Globus pallidus (tissue), 1 donor: ENCODE results near the gene ABHD2.

Source experiments
- DNase-seq: peaks from one replicate; pipeline ENCODE4 v3.0.0-alpha.2; 2015; ENCODE audit warnings: low spot score

The ABHD2 gene

DNA sequence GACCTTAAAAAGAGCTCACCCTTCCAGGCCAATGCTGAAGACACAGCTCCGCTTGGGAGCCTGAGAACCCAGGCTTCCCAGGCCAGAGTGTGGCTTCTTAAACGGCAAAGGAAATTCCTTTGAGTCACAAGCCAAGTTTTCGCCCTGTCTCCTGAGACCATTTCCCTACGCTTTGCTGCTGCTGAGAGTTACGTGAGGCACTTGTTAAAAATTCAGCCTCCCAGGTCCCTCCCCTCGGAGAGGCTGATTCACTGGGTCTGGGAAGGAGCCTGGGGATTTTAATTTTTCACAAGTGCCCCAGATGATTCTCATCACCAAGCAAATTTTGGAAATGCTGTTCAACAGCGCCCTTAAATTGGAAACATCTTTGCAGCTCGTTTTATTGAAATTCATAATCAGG is 107.6 kb downstream of the ABHD2 start:
- no peak for DNase-seq

DNA sequence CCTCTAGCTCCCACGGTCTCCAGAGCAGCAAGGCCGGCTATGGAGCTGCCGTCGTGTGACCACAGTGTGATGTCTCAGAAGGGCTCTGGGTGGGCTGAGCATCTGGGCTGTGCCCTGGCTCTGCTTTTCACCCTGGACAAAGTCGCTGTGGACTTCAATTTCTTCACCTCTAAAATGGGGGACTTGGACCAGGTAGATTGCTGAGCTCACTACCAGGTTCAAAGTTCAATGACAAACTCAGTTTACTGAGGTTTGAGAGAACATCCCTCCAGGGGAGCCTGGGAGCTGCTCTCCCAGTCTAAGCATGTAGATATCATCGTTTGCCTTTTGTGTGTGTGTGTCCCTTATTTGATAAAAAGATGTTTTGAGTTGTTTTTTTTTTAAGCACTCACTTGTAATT is 108.0 kb downstream of the ABHD2 start:
- DNase-seq: no peak

DNA sequence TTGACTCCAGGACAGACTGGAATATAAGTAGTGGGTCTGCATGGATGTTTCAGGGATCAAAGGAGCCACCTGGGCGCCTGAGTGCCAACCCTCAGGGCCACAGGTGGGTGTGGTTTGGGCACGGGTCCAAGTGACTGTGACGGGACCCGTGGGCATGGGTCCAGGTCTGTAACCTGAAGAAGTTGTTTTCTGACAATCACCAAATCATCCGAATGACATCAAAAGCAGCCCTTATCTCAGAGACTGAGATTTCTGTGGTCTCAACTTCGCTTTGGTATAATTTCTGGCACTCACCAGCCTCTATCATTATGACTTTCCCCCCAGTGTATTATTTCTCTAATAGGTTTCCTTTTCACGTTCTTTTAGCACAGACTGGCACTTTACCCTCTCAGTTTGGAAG is 108.7 kb downstream of the ABHD2 start:
- no peak for DNase-seq

DNA sequence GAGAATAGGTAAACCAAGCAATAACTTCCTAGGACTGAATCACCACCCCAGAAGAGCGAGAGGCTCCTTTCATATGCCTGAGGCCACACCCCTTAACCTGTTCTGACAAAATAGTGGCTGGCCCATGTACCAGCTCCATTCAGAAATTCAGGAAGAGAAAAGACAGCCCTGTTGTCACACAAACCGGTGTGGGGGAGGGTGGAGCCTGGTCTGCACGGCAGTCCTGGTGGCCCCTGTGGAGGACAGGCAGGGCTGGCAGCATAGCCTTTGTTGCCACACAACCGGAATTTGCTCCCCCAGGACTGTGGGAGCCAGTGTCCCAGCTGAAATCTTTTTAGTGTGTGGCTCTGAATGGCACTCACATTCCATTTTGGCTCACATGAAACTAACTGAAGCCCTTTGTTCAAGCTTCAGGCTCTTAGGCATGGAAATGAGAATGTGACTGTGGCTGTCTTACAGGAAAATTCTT is 109.3 kb downstream of the ABHD2 start:
- peak; percentile 96 for DNase-seq

DNA sequence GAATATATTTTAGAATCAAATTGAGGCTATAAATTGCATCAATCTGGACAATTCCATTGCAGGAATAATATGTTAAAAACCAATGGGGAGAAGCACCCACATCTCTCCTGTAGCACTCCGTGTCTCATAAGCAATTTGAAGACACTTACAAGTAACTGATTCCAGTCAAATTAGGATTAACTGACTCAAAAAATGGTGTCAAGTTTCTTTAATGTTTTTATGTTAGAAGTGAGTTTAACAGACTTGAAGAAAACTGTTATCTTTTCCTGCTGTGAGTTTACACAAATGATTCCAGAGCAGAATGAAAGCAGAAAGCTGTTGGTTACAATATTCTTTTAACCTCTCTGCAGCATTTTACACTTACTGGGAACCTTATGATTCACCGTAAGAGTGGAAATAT is 109.9 kb downstream of the ABHD2 start:
- DNase-seq: no peak

DNA sequence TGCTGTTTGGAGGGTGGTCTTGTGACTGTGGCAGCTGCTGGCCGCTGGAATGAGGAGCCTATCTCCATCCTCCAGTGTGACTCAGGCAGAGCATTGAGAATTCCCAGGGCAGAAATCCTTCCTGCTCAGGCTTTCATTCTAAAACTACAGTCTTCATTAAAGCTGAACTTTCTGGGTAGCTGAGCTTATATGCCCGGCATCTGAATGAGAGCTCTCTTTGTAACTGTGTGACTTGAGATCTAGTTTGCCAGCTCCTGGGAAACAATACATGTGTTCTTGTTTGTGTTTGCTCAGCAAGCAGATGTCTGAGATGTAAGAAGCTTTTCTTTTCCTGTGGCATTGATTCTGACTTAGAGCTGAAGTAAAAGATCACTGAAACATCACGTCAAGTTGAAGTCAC is 110.7 kb downstream of the ABHD2 start:
- peak; percentile 93 for DNase-seq

DNA sequence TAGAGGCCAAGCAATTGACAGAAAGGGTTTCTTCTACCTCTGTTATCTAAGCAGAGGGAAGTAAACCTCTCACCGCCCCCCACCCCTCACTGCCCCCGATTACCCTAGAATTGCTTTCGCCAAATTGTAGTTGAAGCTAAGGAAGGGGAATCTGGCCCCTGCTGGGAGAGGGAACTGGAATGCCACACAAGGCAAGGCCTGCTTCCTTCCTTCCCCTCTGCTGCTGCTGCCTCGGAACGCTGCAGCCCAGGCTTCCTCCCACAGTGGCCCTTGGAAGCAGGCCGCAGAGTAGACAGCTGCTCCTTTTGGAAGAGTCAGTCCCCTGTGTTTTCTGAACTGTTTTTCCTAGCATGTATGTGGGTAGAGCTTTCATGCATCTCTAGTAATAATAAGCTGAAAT is 111.5 kb downstream of the ABHD2 start:
- peak; percentile 70 for DNase-seq

DNA sequence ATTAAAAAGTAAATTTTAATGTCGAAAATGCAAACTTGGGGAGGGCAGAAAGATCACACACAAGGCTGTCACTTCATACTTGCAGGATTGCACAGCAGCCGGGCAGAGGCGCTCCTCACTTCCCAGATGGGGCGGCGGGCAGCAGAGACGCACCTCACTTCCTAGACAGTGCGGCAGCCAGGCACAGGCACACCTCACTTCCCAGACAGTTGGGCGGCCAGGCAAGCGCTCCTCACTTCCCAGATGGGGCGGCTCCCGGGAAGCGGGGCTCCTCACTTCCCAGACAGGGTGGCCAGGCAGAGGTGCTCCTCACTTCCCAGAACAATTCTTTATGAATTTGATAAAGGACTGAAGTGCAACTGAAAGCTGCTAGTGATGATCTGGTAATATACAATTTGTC is 111.9 kb downstream of the ABHD2 start:
- no peak for DNase-seq

DNA sequence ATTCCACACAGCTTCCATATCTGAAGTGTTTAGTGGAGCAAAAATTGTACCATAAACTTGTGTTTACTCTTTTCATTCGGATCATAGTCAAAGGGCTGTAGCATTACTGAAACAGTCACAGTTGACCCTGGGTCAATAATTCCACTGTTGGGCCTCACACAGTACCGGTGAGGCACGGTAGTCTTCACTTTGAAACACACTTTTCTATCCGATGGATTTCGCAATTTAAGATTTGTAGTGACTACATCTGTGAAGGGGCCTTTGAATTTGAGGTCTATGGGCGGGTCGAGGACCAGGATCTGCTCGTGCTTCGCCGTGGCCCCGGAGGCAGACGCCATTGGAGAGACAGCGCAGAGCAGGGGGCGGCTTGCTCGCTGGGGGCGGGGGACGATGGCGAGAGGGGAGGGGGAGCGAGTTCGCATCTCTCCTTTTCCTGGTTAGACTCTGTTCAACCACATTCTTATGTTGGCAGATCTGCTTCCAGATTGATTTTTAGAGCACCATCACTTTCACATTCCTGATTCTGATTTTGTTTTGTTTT is 113.3 kb downstream of the ABHD2 start:
- DNase-seq: no peak

DNA sequence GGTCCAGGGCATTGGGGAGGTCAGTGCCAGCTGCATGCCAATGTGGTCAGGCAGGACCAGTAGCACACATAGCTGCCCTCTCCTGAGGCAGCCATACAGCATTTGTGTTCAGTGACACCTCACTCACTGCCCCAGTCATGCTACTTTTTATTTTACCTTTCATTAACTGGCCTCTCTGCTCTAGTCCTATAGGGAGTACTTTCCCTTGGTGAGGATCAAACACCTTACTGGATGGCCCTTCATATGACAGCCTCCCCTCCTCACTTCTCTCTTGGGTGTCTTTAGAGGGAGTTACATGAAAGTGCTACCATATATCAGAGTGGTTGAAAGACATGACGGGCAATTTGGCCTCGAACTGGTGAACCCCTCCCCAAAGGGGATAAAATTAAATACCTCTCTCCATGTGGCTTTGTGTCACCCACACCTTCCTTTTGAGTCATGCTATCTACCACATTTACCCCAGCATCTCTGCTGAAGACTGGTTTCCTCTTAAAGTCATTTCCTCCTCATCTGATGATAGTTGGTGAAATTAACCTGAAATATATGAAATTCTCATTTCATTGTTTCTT is 115.5 kb downstream of the ABHD2 start:
- no peak for DNase-seq

DNA sequence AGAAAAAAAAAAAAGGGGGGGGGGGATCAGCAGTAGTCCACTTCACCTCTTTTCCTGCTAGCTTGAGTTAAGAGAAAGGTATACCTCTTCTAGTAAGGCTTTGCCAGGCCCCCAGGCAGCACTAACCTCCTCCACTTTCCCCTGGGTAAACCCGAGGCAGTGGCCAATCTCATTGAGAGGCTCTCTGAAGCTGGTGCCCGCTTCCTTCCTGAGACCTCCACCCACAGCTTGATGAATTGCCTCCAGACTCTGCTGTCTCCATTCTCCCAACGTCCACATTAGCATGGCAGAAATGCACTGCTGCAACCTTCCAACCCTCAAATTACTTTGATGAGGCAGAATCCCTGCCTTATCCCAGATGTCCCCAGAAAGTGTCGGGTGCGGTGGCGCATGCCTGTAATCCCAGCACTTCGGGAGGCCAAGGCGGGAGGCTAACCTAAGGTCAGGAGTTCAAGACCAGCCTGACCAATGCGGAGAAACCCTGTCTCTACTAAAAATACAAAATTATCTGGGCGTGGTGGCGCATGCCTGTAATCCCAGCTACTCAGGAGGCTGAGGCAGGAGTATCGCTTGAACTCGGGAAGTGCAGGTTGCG is 117.8 kb downstream of the ABHD2 start:
- no peak for DNase-seq

DNA sequence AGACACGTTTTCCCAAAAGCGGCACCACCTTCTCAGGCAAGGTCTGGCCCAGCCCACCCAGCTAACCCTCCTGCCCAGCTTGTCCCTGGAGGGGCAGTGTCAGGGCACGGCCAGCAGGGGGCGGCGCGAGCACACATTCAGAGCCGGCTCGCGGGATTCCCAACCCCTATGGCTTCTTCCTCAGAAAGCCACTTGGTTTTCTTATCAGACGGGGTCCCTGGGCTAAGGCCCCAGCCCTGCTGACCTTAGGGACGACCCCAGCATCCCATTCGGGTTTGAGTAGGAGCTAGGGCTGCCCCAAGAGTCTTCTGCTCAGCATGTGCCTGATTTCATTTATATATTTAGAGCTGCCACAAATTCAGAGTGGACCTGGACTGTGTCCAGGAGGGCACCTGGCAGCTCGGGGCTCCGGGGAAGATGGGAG is 118.7 kb downstream of the ABHD2 start:
- DNase-seq: peak; percentile 74

DNA sequence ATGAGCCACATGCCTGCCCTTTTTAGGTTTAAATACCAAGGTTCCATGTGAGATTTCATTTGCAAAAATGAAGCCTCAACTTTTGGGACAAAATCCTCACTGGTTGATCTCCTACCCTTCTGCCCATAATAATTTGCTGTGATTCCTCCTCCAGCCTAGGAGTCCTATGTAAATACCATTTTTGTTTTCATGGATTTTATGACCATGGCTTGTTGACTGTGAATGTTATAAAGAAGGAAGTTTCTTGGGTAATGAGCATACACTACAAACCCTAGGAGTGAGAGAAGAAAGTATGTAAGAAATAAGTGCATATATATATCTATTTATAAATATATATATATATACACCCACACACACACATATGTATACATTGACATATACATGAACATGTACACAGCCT is 120.0 kb downstream of the ABHD2 start:
- no peak for DNase-seq

DNA sequence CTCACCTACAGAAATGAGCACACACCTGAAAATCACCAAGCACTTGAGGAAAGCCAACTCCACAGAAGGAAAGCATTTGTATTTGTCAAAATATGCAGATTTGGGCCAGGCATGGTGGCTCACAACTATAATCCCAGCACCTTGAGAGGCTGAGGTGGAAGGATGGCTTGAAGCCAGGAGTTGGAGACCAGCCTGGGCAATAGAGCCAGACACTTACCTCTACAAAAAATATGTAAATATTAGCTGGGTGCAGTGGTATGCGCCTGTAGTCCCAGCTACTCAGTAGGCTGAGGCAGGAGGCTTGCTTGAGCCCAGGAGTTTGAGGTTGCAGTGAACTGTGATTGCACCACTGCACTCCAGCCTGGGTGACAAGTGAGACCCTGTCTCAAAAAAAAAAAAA is 120.8 kb downstream of the ABHD2 start:
- DNase-seq: no peak

DNA sequence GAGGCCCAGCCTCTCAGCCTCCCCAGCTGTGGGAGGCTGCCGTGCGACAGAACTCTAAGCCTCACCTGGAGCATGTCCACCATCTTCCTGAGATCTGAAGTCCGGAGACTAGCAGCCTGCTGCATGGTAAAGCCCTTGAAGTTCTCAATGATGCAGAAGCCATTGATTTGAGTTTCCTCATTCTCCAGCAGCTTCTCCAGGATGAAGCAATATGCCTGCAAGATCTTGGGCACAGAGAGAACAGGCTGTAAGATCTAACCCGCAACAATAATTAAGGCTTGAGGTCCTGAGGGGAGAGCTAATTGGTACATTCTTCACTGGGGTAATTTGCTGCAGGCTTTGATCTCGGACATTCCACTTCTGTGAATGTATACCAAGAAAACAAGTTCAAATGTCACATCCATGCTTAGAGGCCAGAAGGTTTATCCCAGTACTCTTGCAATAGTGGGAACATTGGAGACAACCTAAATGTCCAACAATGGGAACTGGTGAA is 123.5 kb downstream of the ABHD2 start:
- DNase-seq: no peak

DNA sequence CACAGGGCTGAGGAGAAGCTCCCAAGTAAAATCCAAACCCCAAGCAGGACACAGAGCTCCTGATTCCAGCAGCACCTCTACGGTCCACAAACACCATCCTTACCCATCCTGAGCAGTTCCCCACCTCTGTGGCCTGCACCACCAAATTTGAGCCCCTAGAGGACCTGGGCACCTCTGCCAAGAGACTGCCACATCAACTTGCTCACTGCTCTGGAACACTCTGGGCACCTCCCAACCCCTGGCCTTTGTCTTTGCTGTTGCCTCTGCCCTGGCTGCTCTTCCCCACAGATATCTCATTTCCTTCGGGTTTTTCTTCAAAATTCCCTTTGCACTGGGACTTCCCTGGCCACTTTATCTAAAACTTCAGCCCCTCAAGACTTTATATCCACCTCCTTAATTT is 127.4 kb downstream of the ABHD2 start:
- no peak for DNase-seq

DNA sequence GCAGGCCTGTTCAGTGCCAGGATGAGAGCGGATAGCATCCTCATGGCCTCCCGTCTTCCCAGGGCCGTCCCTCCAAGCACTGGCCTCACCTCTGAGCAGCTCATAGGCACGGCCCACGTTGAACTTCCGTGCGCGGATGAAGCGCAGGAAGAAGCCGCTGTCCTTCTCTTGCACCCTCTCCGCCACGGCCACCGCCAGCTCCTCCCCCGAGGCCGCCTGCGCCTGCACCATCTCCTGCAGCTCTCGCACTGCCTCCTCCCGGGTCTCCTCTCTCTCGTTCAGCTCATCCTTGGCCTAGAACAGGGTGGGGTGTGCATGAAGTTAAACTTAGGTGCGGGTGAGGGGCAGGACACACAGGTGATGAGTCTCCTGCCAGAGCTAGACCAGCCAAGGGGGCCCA is 128.8 kb downstream of the ABHD2 start:
- DNase-seq: no peak

DNA sequence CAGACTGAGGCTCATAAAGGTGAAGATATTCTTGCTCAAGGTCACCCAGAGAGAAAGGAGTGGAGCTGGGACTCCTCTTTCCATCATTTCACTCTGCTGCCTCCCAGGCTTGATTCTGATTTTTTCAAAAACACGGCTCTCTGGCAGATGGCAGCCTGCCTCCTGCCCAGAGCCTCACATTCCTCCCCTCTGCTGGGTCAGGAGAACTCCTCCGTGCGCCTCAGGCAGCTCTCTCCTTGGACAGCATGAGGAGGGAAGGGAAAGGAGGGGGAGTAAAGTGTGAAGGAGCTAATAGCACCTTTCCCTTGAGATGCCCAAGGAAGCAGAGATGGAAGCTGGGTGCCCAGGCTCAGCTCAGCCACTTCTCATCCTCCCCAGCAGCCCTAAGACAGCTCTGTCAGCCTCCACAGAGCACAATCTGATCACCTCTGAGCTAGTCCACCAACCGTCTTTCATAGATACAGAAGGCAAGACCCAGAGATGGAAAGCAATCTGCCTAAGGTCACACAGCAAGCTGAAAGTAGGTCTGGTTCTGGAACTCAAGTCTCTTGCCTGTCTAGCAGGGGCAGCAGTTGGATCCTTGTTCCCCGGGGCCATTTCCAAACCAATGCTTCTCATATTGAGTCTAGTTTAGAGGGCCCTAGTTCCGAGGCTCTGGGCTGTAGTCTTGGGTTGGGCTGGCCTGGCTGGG is 129.6 kb downstream of the ABHD2 start:
- DNase-seq: no peak

DNA sequence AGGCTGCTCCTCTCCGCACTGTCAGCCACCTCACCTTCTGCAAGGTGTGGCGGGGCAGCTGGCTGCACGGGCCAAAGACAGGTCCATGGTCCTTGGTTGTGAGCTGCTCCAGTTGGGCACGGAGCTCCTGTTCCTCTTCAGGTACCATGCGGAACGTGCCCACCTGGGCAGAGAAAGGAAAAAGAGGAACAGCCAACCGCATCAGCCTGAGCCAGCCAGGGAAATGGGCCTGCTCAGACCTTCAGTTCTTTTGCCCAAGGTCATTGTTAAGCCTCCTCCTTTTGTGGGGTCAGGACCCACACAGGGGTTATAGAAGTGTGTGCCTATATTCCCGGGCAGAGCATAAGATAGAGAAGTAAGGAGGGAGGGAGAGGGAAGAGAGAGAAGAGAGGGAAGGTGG is 130.3 kb downstream of the ABHD2 start:
- DNase-seq: no peak

DNA sequence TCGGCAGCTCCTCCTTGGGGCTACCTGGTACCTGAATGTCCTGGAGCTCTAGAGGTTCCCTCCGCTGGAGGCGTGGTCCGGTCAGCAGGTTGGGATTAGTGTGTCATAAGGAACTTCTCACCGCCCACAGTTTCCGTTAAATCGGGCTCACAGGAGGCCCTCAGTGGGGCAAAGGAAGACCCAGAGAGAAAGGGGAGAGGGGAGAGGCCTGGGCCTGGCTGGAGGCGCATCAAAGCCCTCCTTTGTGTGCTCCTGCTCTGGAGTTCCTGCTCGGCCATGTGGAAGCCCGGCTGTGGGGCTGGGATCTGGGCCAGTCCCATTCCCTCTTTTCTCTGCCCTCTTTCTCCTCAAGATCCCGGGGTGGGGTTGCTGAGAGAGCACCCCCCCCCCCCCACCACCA is 133.3 kb downstream of the ABHD2 start, which contains the start of gene RLBP1:
Gene RLBP1, minus strand, starts transcription at position 37 of the 400 bp plus-strand sequence. CDS start 2,604 bp downstream, outside the sequence.
- DNase-seq: peak; percentile 52

DNA sequence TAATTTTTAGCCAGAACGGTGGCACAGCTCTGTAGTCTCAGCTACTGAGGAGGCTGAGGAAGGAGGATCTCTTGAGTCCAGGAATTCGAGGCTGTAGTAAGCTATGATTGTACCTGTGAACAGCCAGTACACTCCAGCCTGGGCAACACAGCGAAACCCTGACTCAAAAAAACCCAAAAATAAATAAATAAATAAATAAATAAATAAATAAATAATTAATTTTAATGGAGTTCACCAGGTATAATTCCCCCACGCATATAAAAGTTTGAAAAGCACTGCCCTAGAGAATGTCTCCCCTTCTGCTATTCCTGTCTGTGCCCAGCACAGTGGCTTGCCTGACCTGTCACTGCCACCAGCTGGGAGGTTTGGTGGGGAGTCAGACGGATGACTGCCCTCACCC is 137.3 kb downstream of the ABHD2 start:
- no peak for DNase-seq

DNA sequence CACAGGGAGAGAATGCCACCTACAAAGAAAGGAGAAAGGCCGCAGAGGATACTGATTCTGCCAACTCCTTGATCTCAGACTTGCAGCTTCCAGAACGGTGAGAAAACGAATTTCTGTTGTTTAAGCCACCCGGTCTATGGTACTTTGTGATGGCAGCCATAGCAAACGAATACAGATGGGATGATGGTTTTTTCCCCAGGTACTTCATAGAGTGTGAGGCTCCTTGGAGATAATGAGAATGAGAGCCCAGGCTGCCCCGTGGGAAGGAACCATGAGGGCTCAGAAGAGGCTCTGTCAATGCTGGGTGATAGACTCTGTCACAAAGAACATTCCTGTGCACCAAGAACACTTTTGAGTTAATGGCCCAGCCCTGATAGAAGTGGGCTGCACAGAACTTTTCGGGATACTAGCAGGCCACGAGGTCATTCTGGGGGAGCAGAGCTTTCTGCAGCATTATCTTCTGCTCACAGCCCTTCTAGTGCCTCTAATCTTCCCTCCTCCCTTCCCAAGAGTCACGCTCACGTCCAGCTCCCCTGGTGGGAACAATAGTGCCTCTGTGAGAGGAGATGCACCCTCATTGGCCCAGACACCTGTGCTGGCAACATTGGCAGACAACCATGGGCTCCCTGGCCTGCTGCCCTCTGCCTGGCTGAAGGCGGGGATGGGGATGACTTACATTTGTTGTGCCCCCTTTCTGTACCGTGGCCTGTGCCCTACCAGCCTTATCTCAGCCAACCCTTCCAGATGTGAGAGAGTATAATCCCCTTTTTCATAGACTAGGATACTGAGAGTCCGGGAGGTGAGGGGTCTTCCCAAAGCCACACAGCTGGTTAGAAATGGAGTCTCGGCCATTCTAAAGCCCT is 138.3 kb downstream of the ABHD2 start:
- DNase-seq: no peak
